H7 (cell line): Measurements from ENCODE around the gene ZFAND2B. TPM values are rescaled to one million over a fixed set of nuclear protein-coding genes. Genes with fewer than 3 reads are reported as not detected.
A peak's percentile ranks its signal among the peaks of the same experiment; 100 is the strongest.
"Not testable (repeated sequence)": the region's sequence is repeated elsewhere in the genome, so short reads cannot be mapped to it uniquely, and the experiment has no call there.

ENCODE experiments used
- DNase-seq: peaks from one replicate; pipeline ENCODE4 v3.0.0; 2012
- H3K27me3 ChIP-seq: 2 replicates; pipeline ENCODE4 v1.6.0; 2011; ENCODE audit warnings: mild to moderate bottlenecking, low read length; ENCODE audit not compliant: control insufficient read depth, insufficient read depth
- H3K36me3 ChIP-seq: replicated peaks from 2 replicates; pipeline ENCODE4 v1.5.1; 2011; ENCODE audit warnings: low read length; ENCODE audit not compliant: control insufficient read depth, insufficient read depth
- H3K4me3 ChIP-seq: 2 replicates; pipeline ENCODE4 v1.5.1; 2011; ENCODE audit warnings: low read depth, mild to moderate bottlenecking, control low read depth, low read length, moderate library complexity; ENCODE audit not compliant: insufficient read depth
- total RNA-seq: library from RNA; depleted of rRNA; stranded (reverse); fragments of >200 nt; shearing (Covaris generic); gene quantifications from 2 replicates; pipeline ENCODE4 v1.2.3, GENCODE V29; 2014; rRNA removed

ZFAND2B gene
- total RNA-seq, 1 experiment from 2014 or later, result 25.3 TPM

- peaks cover 2% of the 10 kb centered on the region for H3K36me3 ChIP-seq
- H3K4me3 ChIP-seq, result peak within 1 kb of the TSS; percentile 43
- peaks cover 46% of the 10 kb centered on the region for H3K27me3 ChIP-seq
- DNase-seq, result peak; percentile 100
Observed at GRCh38 chr2:219253753-219254589, 47.4 kb downstream of the ZFAND2B start, which contains the start of gene TUBA4A. Gene TUBA4A, minus strand, starts transcription at chr2:219253918. Its CDS starts 60 bp downstream, at chr2:219253858.

- H3K36me3 ChIP-seq, result peaks cover 1% of the 10 kb centered on the region
- peaks cover 47% of the 10 kb centered on the region for H3K27me3 ChIP-seq
- H3K4me3 ChIP-seq, result peak overlapping the region; percentile 43; the same call in 1 of the 2 replicates
- DNase-seq, result peak; percentile 43
Observed at GRCh38 chr2:219254590-219255201, 48.1 kb downstream of the ZFAND2B start.

GRCh38 chr2:219258942-219259341 lies 52.4 kb downstream of the ZFAND2B start:
- H3K27me3 ChIP-seq, result peaks cover 33% of the 10 kb centered on the region
- H3K4me3 ChIP-seq, DNase-seq, H3K36me3 ChIP-seq: not testable (repeated sequence)

Other genes starting within 250 kb of the ZFAND2B start
- gene CDK5R2, start 247.1 kb upstream of the ZFAND2B start, total RNA-seq, result 0.17 TPM in 1 of 2 replicates, not detected in the other
- gene FEV, start 221.6 kb upstream of the ZFAND2B start, total RNA-seq, result not detected in 2 replicates
- not detected in 2 replicates for gene CRYBA2, start 213.4 kb upstream of the ZFAND2B start, total RNA-seq
- 0.11 TPM in 1 of 2 replicates, not detected in the other for gene CFAP65, start 165.3 kb upstream of the ZFAND2B start, total RNA-seq
- gene IHH, start 145.9 kb upstream of the ZFAND2B start, total RNA-seq, result 1.1 TPM in 2 replicates
- 22.0 and 22.7 TPM in 2 replicates for gene NHEJ1, start 46.0 kb upstream of the ZFAND2B start, total RNA-seq
- not detected in 2 replicates for gene SLC23A3, start 36.8 kb upstream of the ZFAND2B start, total RNA-seq
- gene CNPPD1, start 29.9 kb upstream of the ZFAND2B start, total RNA-seq, result 27.7 and 33.2 TPM in 2 replicates
- 60.2 and 64.5 TPM in 2 replicates for gene RETREG2, start 28.5 kb upstream of the ZFAND2B start, total RNA-seq
- 50.4 and 74.8 TPM in 2 replicates for gene ABCB6, start 12.2 kb downstream of the ZFAND2B start, total RNA-seq
- 32.5 and 38.6 TPM in 2 replicates for gene ATG9A, start 22.9 kb downstream of the ZFAND2B start, total RNA-seq
- gene ANKZF1, start 23.0 kb downstream of the ZFAND2B start, total RNA-seq, result 56.9 and 63.4 TPM in 2 replicates
- gene GLB1L, start 38.7 kb downstream of the ZFAND2B start, total RNA-seq, result 4.9 and 6.6 TPM in 2 replicates
- gene STK16, start 38.7 kb downstream of the ZFAND2B start, total RNA-seq, result 26.2 and 38.6 TPM in 2 replicates
- 0.28 TPM in 1 of 2 replicates, not detected in the other for gene TUBA4B, start 46.5 kb downstream of the ZFAND2B start, total RNA-seq
- gene TUBA4A, start 47.1 kb downstream of the ZFAND2B start, total RNA-seq, result 20.3 and 43.9 TPM in 2 replicates
- gene DNAJB2, start 72.6 kb downstream of the ZFAND2B start, total RNA-seq, result 29.1 and 38.6 TPM in 2 replicates
- 0.73 and 2.0 TPM in 2 replicates for gene PTPRN, start 102.6 kb downstream of the ZFAND2B start, total RNA-seq
- not detected in 2 replicates for gene RESP18, start 126.0 kb downstream of the ZFAND2B start, total RNA-seq
- gene DNPEP, start 181.1 kb downstream of the ZFAND2B start, total RNA-seq, result 44.8 and 55.5 TPM in 2 replicates
- 14.7 and 18.8 TPM in 2 replicates for gene DES, start 211.6 kb downstream of the ZFAND2B start, total RNA-seq
- 25.3 and 27.4 TPM in 2 replicates for gene SPEG, start 228.1 kb downstream of the ZFAND2B start, total RNA-seq